GM10266 (cell line): ENCODE measurements around the gene SUCLG1.

ENCODE experiments used
- DNase-seq: peaks from one replicate; pipeline ENCODE4 v3.0.0; 2012; ENCODE audit errors: extremely low spot score
- CTCF ChIP-seq: IDR thresholded peaks from 2 replicates; pipeline ENCODE4 v1.5.1; 2012; ENCODE audit warnings: mild to moderate bottlenecking, low read depth; ENCODE audit not compliant: control insufficient read depth, insufficient read depth; ENCODE audit errors: missing control alignments

The SUCLG1 gene

GRCh38 chr2:84493514-84493913 lies 34.4 kb upstream of the SUCLG1 start:
- DNase-seq = no peak
- TF ChIP-seq CTCF = no peak

- no peak for DNase-seq
- no peak for TF ChIP-seq CTCF
Observed at GRCh38 chr2:84492571-84492970, 33.5 kb upstream of the SUCLG1 start.

- TF ChIP-seq CTCF = no peak
- no peak for DNase-seq
Observed at GRCh38 chr2:84491741-84492140, 32.7 kb upstream of the SUCLG1 start.

- no peak for DNase-seq
- TF ChIP-seq CTCF = no peak
Observed at GRCh38 chr2:84491256-84491655, 32.2 kb upstream of the SUCLG1 start.

- DNase-seq = no peak
- TF ChIP-seq CTCF = no peak
Observed at GRCh38 chr2:84487298-84487996, 28.4 kb upstream of the SUCLG1 start.

GRCh38 chr2:84486441-84487115 lies 27.5 kb upstream of the SUCLG1 start:
- TF ChIP-seq CTCF = no peak
- no peak for DNase-seq

GRCh38 chr2:84483320-84483719 lies 24.2 kb upstream of the SUCLG1 start:
- DNase-seq = no peak
- TF ChIP-seq CTCF = no peak
